Tibial artery (tissue), 4 donors: ENCODE measurements around the gene TRPC1.

Experiments
- DNase-seq, 2 donors: peaks; one replicate each; pipeline ENCODE4 v3.0.0-alpha.2; 2019
- H3K27ac ChIP-seq, 2 donors: fragments of 200-600 bp; sonication (generic) in 1 of 2; 1 replicate in 1 of 2; 2 replicates in 1 of 2; pipeline ENCODE4 v1.5.1; 2018 to 2019; ENCODE audit warnings: mild to moderate bottlenecking in 1 of 2
- H3K27me3 ChIP-seq, 2 donors: fragments of 200-600 bp; sonication (generic) in 1 of 2; one replicate each; pipeline versions ENCODE4 v1.5.1 to v1.6.0; 2016 to 2019
- H3K36me3 ChIP-seq, 3 donors: fragments of 200-600 bp; sonication (generic) in 2 of 3; one replicate each; pipeline ENCODE4 v1.5.1; 2016 to 2019; ENCODE audit warnings: mild to moderate bottlenecking in 2 of 3
- H3K4me1 ChIP-seq, 4 donors: fragments of 200-600 bp; sonication (generic) in 2 of 4; 1 replicate in 3 of 4; 2 replicates in 1 of 4; pipeline ENCODE4 v1.5.1; 2016 to 2019
- H3K4me3 ChIP-seq, 2 donors: fragments of 200-600 bp; sonication (generic) in 1 of 2; 1 replicate in 1 of 2; 2 replicates in 1 of 2; pipeline ENCODE4 v1.5.1; 2018 to 2019; ENCODE audit warnings: mild to moderate bottlenecking in 2 of 2
- H3K9me3 ChIP-seq, 3 donors: fragments of 200-600 bp; sonication (generic) in 1 of 3; one replicate each; pipeline ENCODE4 v1.5.1; 2016 to 2019
- CTCF ChIP-seq, 2 experiments: fragments of 200-600 bp in 1 of 2; fragments of 450-650 bp in 1 of 2; IDR thresholded peaks; one replicate each; pipeline ENCODE4 v1.5.1; 2017 to 2019; ENCODE audit warnings: antibody characterized with exemption in 2 of 2, mild to moderate bottlenecking in 1 of 2, moderate library complexity in 1 of 2
- intact Hi-C: fragments of 100-400 bp; cut with DNase I; formaldehyde crosslinking; loops from one replicate; pipeline ENCODE4 v1.15.0; 2023; ENCODE audit warnings: low total_unique reads

TRPC1 gene

GRCh38 chr3:142801746-142802145, 77.9 kb downstream of the TRPC1 start:
- Histone ChIP-seq H3K4me1 (no peaks in the 10 kb centered on the region), H3K9me3 (no peaks in the 10 kb centered on the region), H3K27ac (no peak overlapping the region), H3K4me3 (no peak overlapping the region), H3K36me3 (peaks cover 4 to 25% (median 7%) of the 10 kb centered on the region in 3 donors), H3K27me3 (no peaks in the 10 kb centered on the region)
- no peak for DNase-seq
- no peak for TF ChIP-seq CTCF (IDR thresholded peaks at IDR 0.05)
- intact Hi-C loops, result no loop called here

- TF ChIP-seq CTCF (IDR thresholded peaks at IDR 0.05), result no peak
- H3K27me3 ChIP-seq, result no peaks in the 10 kb centered on the region
- H3K36me3 ChIP-seq, result peaks cover 4 to 25% (median 7%) of the 10 kb centered on the region in 3 donors
- DNase-seq, result no peak
- no peak overlapping the region for H3K27ac ChIP-seq
- intact Hi-C loops, result no loop called here
- H3K9me3 ChIP-seq, result no peaks in the 10 kb centered on the region
- no peak overlapping the region for H3K4me3 ChIP-seq
- H3K4me1 ChIP-seq, result no peaks in the 10 kb centered on the region
These were observed 79.1 kb downstream of the TRPC1 start for GRCh38 chr3:142802891-142803290.

- Histone ChIP-seq H3K4me1 (no peaks in the 10 kb centered on the region), H3K4me3 (no peak overlapping the region), H3K36me3 (peaks cover 4 to 16% (median 11%) of the 10 kb centered on the region in 3 donors), H3K27me3 (no peaks in the 10 kb centered on the region), H3K27ac (no peak overlapping the region), H3K9me3 (no peaks in the 10 kb centered on the region)
- intact Hi-C loops, result no loop called here
- TF ChIP-seq CTCF (IDR thresholded peaks at IDR 0.05), result no peak
- no peak for DNase-seq
These were observed 84.5 kb downstream of the TRPC1 start for GRCh38 chr3:142808103-142808917.

- no peak for DNase-seq
- no peaks in the 10 kb centered on the region for H3K9me3 ChIP-seq
- H3K4me1 ChIP-seq, result no peaks in the 10 kb centered on the region
- no peaks in the 10 kb centered on the region for H3K27me3 ChIP-seq
- H3K36me3 ChIP-seq, result peaks cover 4 to 11% (median 6%) of the 10 kb centered on the region in 3 donors
- H3K4me3 ChIP-seq, result no peak overlapping the region
- no peak for TF ChIP-seq CTCF (IDR thresholded peaks at IDR 0.05)
- H3K27ac ChIP-seq, result no peak overlapping the region
- intact Hi-C loops, result no loop called here
These were observed 85.4 kb downstream of the TRPC1 start for GRCh38 chr3:142809259-142809658.

- intact Hi-C loops, result no loop called here
- no peak for DNase-seq
- H3K27ac ChIP-seq, result no peak overlapping the region
- no peaks in the 10 kb centered on the region for H3K27me3 ChIP-seq
- TF ChIP-seq CTCF (IDR thresholded peaks at IDR 0.05), result no peak
- H3K4me1 ChIP-seq, result no peaks in the 10 kb centered on the region
- H3K4me3 ChIP-seq, result no peak overlapping the region
- H3K9me3 ChIP-seq, result no peaks in the 10 kb centered on the region
- peaks cover 0 to 3% (median 0%) of the 10 kb centered on the region in 3 donors for H3K36me3 ChIP-seq
These were observed 92.0 kb downstream of the TRPC1 start for GRCh38 chr3:142815803-142816202.
